Smooth muscle cell (in vitro differentiated cells): Measurements from ENCODE around the gene NBEAL2. TPM values are rescaled to one million over a fixed set of nuclear protein-coding genes. Genes with fewer than 3 reads are reported as not detected.

Source experiments
- DNase-seq: peaks from one replicate; lab custom pipeline; 2025; ENCODE audit not compliant: unreplicated experiment; lab: John Stamatoyannopoulos, UW
- H2AFZ ChIP-seq: fragments of 200-600 bp; sonication (generic); 2 replicates; pipeline ENCODE4 v1.6.0; 2016; ENCODE audit warnings: antibody characterized with exemption, low read depth, mild to moderate bottlenecking
- H3F3A ChIP-seq: fragments of 200-600 bp; sonication (generic); 2 replicates; pipeline ENCODE4 v1.6.0; 2017; ENCODE audit warnings: antibody characterized with exemption, low read depth
- H3K27ac ChIP-seq: fragments of 200-600 bp; sonication (generic); 2 replicates; pipeline ENCODE4 v1.5.1; 2016; ENCODE audit warnings: low read depth, mild to moderate bottlenecking
- H3K27me3 ChIP-seq: fragments of 200-600 bp; sonication (generic); 2 replicates; pipeline ENCODE4 v1.6.1; 2016; ENCODE audit warnings: low read depth, mild to moderate bottlenecking
- H3K36me3 ChIP-seq: fragments of 200-600 bp; sonication (generic); 2 replicates; pipeline ENCODE4 v1.5.1; 2016; ENCODE audit warnings: low read depth
- H3K4me1 ChIP-seq: fragments of 200-600 bp; sonication (generic); 2 replicates; pipeline ENCODE4 v1.5.1; 2016; ENCODE audit warnings: low read depth
- H3K4me2 ChIP-seq: fragments of 200-600 bp; sonication (generic); 2 replicates; pipeline ENCODE4 v1.6.0; 2016; ENCODE audit warnings: mild to moderate bottlenecking
- H3K4me3 ChIP-seq: fragments of 200-600 bp; sonication (generic); 2 replicates; pipeline ENCODE4 v1.5.1; 2016; ENCODE audit warnings: mild to moderate bottlenecking
- H3K79me2 ChIP-seq: fragments of 200-600 bp; sonication (generic); 2 replicates; pipeline ENCODE4 v1.6.0; 2016; ENCODE audit warnings: low read depth, mild to moderate bottlenecking
- H3K9ac ChIP-seq: fragments of 200-600 bp; sonication (generic); 2 replicates; pipeline ENCODE4 v1.6.0; 2016; ENCODE audit warnings: low read depth
- H3K9me3 ChIP-seq: fragments of 200-600 bp; sonication (generic); replicated peaks from 2 replicates; pipeline ENCODE4 v1.5.1; 2016; ENCODE audit warnings: low read depth
- H4K20me1 ChIP-seq: fragments of 200-600 bp; sonication (generic); 2 replicates; pipeline ENCODE4 v1.6.0; 2016; ENCODE audit warnings: low read depth
- CTCF ChIP-seq: fragments of 200-600 bp; sonication (generic); IDR thresholded peaks from 2 replicates; pipeline ENCODE4 v1.5.1; 2017; ENCODE audit warnings: borderline replicate concordance, mild to moderate bottlenecking, antibody characterized with exemption; ENCODE audit not compliant: insufficient read depth, poor library complexity, severe bottlenecking
- WGBS: methylation state at CpG from one replicate; pipeline ENCODE4 v1.1.7; 2016; ENCODE audit warnings: low lambda C conversion rate; 5-methylcytosine and 5-hydroxymethylcytosine counted together
- polyA plus RNA-seq: library from polyadenylated mRNA; unstranded; fragments of >200 nt; fragmentation: Nextera tagmentation; extraction: Ambion mirVana; gene quantifications from 2 replicates; pipeline ENCODE4 v1.2.1, GENCODE V29; 2016
- total RNA-seq: library from RNA; depleted of rRNA; stranded (reverse); fragments of >200 nt; gene quantifications from 2 replicates; pipeline ENCODE4 v1.2.3, GENCODE V29; 2014

The NBEAL2 gene
- total and polyA plus RNA-seq, 2 experiments from 2014 or later: 4.1 to 11.9 TPM

GRCh38 chr3:46965151-46965550 is 14.3 kb upstream of the NBEAL2 start:
- H3F3A ChIP-seq: peaks cover 6% of the 10 kb centered on the region
- peaks cover 90% of the 10 kb centered on the region for H4K20me1 ChIP-seq
- no peak overlapping the region for H2AFZ ChIP-seq
- WGBS: 86% methylated on average over 6 of the region's 6 CpGs
- H3K4me1 ChIP-seq: peaks cover 8% of the 10 kb centered on the region
- H3K27me3 ChIP-seq: no peaks in the 10 kb centered on the region
- no peak overlapping the region for H3K4me2 ChIP-seq
- H3K27ac ChIP-seq: no peak overlapping the region
- H3K79me2 ChIP-seq: peaks cover 83% of the 10 kb centered on the region
- no peak for TF ChIP-seq CTCF
- no peak overlapping the region for H3K4me3 ChIP-seq
- H3K9ac ChIP-seq: no peak overlapping the region
- no peaks in the 10 kb centered on the region for H3K36me3 ChIP-seq
- DNase-seq: no peak
- H3K9me3 ChIP-seq: no peaks in the 10 kb centered on the region

DNA sequence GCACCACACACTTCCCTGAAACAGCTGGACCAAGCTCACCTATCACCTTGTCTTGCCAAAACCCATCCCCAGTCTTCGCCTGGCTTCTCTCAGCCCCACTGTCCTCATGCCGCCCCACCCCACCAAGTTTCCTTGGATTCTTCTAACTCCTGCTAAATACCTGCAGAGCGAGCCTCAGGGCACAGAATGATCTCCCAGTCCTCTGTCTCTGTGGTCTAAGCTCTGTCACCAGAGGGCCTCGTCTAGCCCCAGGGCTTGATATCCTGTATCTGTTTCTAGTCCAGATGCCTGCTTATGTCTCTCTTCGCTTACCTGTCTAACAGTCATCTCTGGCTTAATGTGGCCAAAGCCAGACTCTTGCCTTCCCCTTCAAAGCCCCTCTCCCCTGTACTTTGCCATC is 12.7 kb upstream of the NBEAL2 start:
- H3K27me3 ChIP-seq: no peaks in the 10 kb centered on the region
- H3K4me1 ChIP-seq: no peaks in the 10 kb centered on the region
- H3K27ac ChIP-seq: no peak overlapping the region
- no peak overlapping the region for H2AFZ ChIP-seq
- no peak overlapping the region for H3K9ac ChIP-seq
- no peaks in the 10 kb centered on the region for H3F3A ChIP-seq
- H3K4me3 ChIP-seq: no peak overlapping the region
- H3K9me3 ChIP-seq: no peaks in the 10 kb centered on the region
- no peak for DNase-seq
- H3K4me2 ChIP-seq: no peak overlapping the region
- H4K20me1 ChIP-seq: peaks cover 90% of the 10 kb centered on the region
- H3K79me2 ChIP-seq: peaks cover 86% of the 10 kb centered on the region
- 67% methylated on average over 5 of the region's 5 CpGs for WGBS
- TF ChIP-seq CTCF: no peak
- H3K36me3 ChIP-seq: no peaks in the 10 kb centered on the region

GRCh38 chr3:46968783-46969428 is 10.6 kb upstream of the NBEAL2 start:
- DNase-seq: no peak
- Histone ChIP-seq H3K27ac (no peak overlapping the region), H4K20me1 (peaks cover 90% of the 10 kb centered on the region), H3K36me3 (no peaks in the 10 kb centered on the region), H3K4me3 (no peak overlapping the region), H3K79me2 (peaks cover 87% of the 10 kb centered on the region), H2AFZ (no peak overlapping the region), H3K4me1 (no peaks in the 10 kb centered on the region), H3K27me3 (no peaks in the 10 kb centered on the region), H3K4me2 (no peak overlapping the region), H3K9me3 (no peaks in the 10 kb centered on the region), H3F3A (no peaks in the 10 kb centered on the region), H3K9ac (no peak overlapping the region)
- 84% methylated on average over 9 of the region's 9 CpGs for WGBS
- TF ChIP-seq CTCF: no peak
